ACC112 (cell line): Measurements from ENCODE around the gene OSBPL1A.

Experiments used
- H2AFZ ChIP-seq: fragments of 200-600 bp; sonication (generic); one replicate; pipeline ENCODE4 v1.6.0; 2017; ENCODE audit warnings: antibody characterized with exemption, low read length; ENCODE audit not compliant: unreplicated experiment
- H3K27ac ChIP-seq: fragments of 200-600 bp; sonication (generic); 2 replicates; pipeline ENCODE4 v1.5.1; 2014; ENCODE audit warnings: low read depth, mild to moderate bottlenecking, antibody characterized with exemption, low read length, moderate library complexity
- H3K27me3 ChIP-seq: fragments of 200-600 bp; sonication (generic); 2 replicates; pipeline ENCODE4 v1.6.1; 2014; ENCODE audit warnings: mild to moderate bottlenecking, antibody characterized with exemption, low read length, moderate library complexity, mixed read lengths; ENCODE audit not compliant: insufficient read depth
- H3K36me3 ChIP-seq: fragments of 200-600 bp; sonication (generic); 2 replicates; pipeline ENCODE4 v1.6.1; 2016; ENCODE audit warnings: mild to moderate bottlenecking, antibody characterized with exemption, low read length, moderate library complexity, mixed read lengths; ENCODE audit not compliant: insufficient read depth
- H3K4me1 ChIP-seq: fragments of 200-600 bp; sonication (generic); one replicate; pipeline ENCODE4 v1.6.1; 2016; ENCODE audit warnings: low read length, mixed read lengths; ENCODE audit not compliant: insufficient read depth, unreplicated experiment, control insufficient read depth
- H3K4me3 ChIP-seq: fragments of 200-600 bp; sonication (generic); 2 replicates; pipeline ENCODE4 v1.5.1; 2014; ENCODE audit warnings: mild to moderate bottlenecking, low read depth, low read length
- H3K79me2 ChIP-seq: fragments of 200-600 bp; sonication (generic); one replicate; pipeline ENCODE4 v1.6.0; 2016; ENCODE audit warnings: low read length; ENCODE audit not compliant: control insufficient read depth, unreplicated experiment, insufficient read depth

Gene OSBPL1A

DNA sequence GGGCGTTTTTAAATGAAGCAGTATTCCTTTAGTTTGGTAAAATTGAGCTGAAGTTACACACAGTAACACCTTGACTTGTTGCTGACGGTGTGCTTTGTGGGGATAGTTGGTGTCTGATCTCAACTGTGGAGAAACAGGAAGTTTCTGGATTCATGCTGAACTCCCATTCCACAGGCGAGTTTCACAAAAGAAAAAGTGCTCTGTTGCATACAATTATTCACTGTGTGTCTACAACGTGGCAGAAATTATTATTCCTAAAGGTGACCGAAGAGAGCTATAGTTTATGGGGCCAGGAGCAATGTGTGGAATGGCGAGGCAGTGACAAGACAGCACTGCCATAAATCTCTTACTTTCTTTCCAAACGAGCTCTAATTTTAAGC, 259.2 kb downstream of the OSBPL1A start:
- Histone ChIP-seq H3K27me3 (no peaks in the 10 kb centered on the region), H3K27ac (peak overlapping the region; percentile 56; the same call in 1 of the 2 replicates), H2AFZ (peak overlapping the region; percentile 58), H3K79me2 (no peaks in the 10 kb centered on the region), H3K4me3 (peak overlapping the region; percentile 81), H3K36me3 (no peaks in the 10 kb centered on the region), H3K4me1 (no peaks in the 10 kb centered on the region)

DNA sequence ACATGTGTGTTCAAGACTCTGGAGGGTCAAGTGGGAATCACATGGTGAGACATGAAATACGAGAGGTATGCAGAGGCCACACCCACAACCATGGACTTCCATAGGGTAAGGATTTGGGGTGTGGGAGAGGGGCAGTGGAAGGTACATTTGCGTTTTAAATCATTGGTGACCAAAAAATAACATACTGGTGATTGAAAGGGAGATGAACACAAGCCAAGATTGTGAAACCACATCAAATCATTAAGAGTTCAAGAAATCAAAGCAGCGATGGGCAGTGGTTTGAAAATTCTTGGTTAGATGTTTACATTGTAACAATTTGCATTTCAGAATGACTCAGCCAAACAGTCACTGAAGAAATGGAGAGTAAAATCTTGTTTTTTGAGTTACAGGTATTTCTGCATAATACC, 260.7 kb downstream of the OSBPL1A start:
- Histone ChIP-seq H3K27me3 (no peaks in the 10 kb centered on the region), H3K27ac (no peak overlapping the region)

GRCh38 chr18:24130494-24130893, 267.1 kb downstream of the OSBPL1A start:
- H3K4me3 ChIP-seq: no peak overlapping the region

More for the DNA sequence above, 260.7 kb downstream of the OSBPL1A start:
- H3K36me3 ChIP-seq: no peaks in the 10 kb centered on the region
- no peaks in the 10 kb centered on the region for H3K4me1 ChIP-seq
- no peaks in the 10 kb centered on the region for H3K79me2 ChIP-seq
- no peak overlapping the region for H3K4me3 ChIP-seq
- no peak overlapping the region for H2AFZ ChIP-seq

DNA sequence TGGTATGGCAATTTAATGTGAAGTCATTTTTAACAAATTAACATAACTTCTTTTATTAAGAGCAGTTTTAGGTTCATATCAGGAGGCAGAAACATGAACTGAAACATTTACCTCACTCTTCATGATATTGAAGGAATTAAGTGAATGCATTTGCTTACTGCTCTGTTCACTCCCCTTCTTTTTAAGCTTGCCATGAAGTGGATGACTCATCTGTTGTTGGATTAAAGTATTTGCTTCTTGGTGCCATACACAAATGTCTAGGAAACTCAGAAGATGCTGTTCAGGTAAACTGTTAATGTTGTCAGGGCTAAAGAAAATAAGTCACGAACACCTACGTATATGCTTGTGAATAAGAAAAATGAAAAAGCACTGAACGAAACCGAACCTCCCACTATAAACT, 268.9 kb downstream of the OSBPL1A start:
- no peak overlapping the region for H3K4me3 ChIP-seq
- no peaks in the 10 kb centered on the region for H3K36me3 ChIP-seq
- H3K27ac ChIP-seq: no peak overlapping the region
- no peaks in the 10 kb centered on the region for H3K4me1 ChIP-seq
- H3K27me3 ChIP-seq: no peaks in the 10 kb centered on the region
- H2AFZ ChIP-seq: no peak overlapping the region
- no peaks in the 10 kb centered on the region for H3K79me2 ChIP-seq

More at GRCh38 chr18:24130494-24130893, 267.1 kb downstream of the OSBPL1A start:
- Histone ChIP-seq H3K4me1 (no peaks in the 10 kb centered on the region), H3K27me3 (no peaks in the 10 kb centered on the region), H3K36me3 (no peaks in the 10 kb centered on the region), H3K79me2 (no peaks in the 10 kb centered on the region), H2AFZ (no peak overlapping the region), H3K27ac (no peak overlapping the region)

GRCh38 chr18:24127735-24128134, 269.9 kb downstream of the OSBPL1A start:
- no peaks in the 10 kb centered on the region for H3K27me3 ChIP-seq
- H3K79me2 ChIP-seq: no peaks in the 10 kb centered on the region
- H3K27ac ChIP-seq: no peak overlapping the region
- no peak overlapping the region for H2AFZ ChIP-seq
- no peaks in the 10 kb centered on the region for H3K4me1 ChIP-seq
- H3K36me3 ChIP-seq: no peaks in the 10 kb centered on the region
- no peak overlapping the region for H3K4me3 ChIP-seq

DNA sequence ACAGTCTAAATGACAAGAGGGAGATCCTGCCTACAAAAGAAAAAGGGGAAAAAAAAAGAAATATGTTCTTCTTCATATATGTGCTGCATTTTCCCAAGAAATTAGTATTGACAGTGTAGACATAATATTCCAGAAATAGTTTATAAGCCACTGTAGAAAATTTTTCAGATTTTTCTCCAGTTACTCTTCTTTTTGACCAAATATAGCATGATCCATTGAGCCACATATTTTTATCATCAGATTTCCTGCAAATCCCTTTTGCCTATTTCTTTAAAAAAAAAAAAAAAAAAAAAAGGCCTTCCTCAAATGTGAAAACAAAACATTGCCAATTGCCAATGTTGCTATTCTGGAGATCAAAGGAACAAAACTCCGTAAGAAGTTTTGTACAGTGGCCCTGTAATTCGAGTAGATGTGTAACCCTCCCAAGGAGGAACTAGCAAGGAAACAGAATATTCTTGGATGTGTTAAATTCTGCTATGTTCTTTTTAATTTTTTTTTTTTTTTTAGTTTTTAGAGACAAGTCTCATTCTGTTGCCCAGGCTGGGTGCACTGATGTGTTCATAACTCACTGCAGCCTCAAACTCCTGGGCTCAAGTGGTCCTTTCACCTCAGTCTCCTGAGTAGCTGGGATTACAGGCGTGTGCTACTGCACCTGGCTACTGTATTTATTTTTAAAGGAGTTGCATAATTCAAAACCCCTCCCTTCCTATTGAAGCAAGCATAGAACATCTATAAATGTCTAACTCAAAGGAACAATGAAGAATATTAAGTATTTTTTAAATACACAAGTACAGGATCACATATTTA, 271.3 kb downstream of the OSBPL1A start:
- H2AFZ ChIP-seq: no peak overlapping the region
- H3K27ac ChIP-seq: no peak overlapping the region
- no peak overlapping the region for H3K4me3 ChIP-seq
- H3K27me3 ChIP-seq: no peaks in the 10 kb centered on the region
- no peaks in the 10 kb centered on the region for H3K36me3 ChIP-seq
- H3K4me1 ChIP-seq: no peaks in the 10 kb centered on the region
- H3K79me2 ChIP-seq: no peaks in the 10 kb centered on the region

- H3K79me2 ChIP-seq: no peaks in the 10 kb centered on the region
- no peaks in the 10 kb centered on the region for H3K4me1 ChIP-seq
- no peaks in the 10 kb centered on the region for H3K36me3 ChIP-seq
- H3K27ac ChIP-seq: no peak overlapping the region
- H3K27me3 ChIP-seq: no peaks in the 10 kb centered on the region
- no peak overlapping the region for H2AFZ ChIP-seq
- H3K4me3 ChIP-seq: no peak overlapping the region
These were observed 276.0 kb downstream of the OSBPL1A start for GRCh38 chr18:24121625-24122024.

DNA sequence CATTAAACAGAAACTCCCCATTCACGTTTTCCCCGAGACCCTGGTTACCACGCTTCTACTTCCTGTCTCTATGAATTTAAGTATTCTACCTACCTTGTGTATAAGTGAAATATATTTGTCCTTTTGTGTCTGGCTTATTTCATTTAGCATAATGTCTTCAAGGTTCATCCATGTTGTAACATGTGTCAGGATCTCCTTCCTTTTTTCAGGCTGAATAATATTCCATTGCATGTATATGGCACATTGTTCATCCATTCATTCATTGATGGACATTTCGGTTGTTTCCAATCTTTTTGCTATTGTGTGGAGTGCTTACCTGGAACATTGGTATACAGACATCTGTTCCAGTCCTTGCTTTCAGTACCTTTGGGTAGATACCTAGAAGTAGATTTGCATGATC, 276.9 kb downstream of the OSBPL1A start:
- H3K27ac ChIP-seq: no peak overlapping the region
- no peak overlapping the region for H2AFZ ChIP-seq
- H3K4me1 ChIP-seq: no peaks in the 10 kb centered on the region
- H3K79me2 ChIP-seq: no peaks in the 10 kb centered on the region
- H3K27me3 ChIP-seq: no peaks in the 10 kb centered on the region
- H3K36me3 ChIP-seq: no peaks in the 10 kb centered on the region
- no peak overlapping the region for H3K4me3 ChIP-seq

- H3K27ac ChIP-seq: no peak overlapping the region
- no peak overlapping the region for H2AFZ ChIP-seq
- H3K27me3 ChIP-seq: no peaks in the 10 kb centered on the region
- H3K4me3 ChIP-seq: no peak overlapping the region
- H3K36me3 ChIP-seq: no peaks in the 10 kb centered on the region
- no peaks in the 10 kb centered on the region for H3K79me2 ChIP-seq
- H3K4me1 ChIP-seq: no peaks in the 10 kb centered on the region
These were observed 278.7 kb downstream of the OSBPL1A start for GRCh38 chr18:24118750-24119577.

DNA sequence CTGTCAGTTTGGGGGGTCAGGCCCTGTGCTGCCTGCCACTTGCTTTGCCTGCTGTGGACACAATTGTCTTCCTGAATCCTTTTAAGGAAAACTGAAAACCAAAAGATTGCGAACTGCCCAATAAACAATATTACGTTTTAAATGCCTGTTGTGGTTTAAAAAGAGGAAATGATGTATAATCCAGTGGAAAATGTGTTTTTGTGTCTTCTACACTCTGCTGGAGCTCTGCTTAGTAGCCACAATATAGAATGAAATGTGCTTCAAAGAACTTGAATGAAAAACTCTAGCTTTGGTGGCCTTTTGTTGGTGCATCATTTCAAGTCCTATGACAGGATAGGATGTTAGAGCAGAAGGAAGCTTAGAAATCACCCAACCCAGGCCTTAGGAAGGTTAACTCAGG, 282.0 kb downstream of the OSBPL1A start:
- H3K27me3 ChIP-seq: no peaks in the 10 kb centered on the region
- H3K36me3 ChIP-seq: no peaks in the 10 kb centered on the region
- no peaks in the 10 kb centered on the region for H3K79me2 ChIP-seq
- no peak overlapping the region for H2AFZ ChIP-seq
- H3K4me3 ChIP-seq: no peak overlapping the region
- peaks cover 14% of the 10 kb centered on the region for H3K4me1 ChIP-seq
- no peak overlapping the region for H3K27ac ChIP-seq
